HEK293 (cell line): ENCODE measurements around the gene ZNF428.

Source experiments
- BCL11A ChIP-seq: fragments of 450-650 bp; formaldehyde crosslinking; IDR thresholded peaks from 2 replicates; pipeline ENCODE4 v1.5.1; 2016; ENCODE audit warnings: low read depth, missing biosample characterization, missing genetic modification characterization
- CTCF ChIP-seq: fragments of 450-650 bp; formaldehyde crosslinking; IDR thresholded peaks from 2 replicates; pipeline ENCODE4 v1.5.1; 2016; ENCODE audit warnings: missing biosample characterization, missing genetic modification characterization
- PATZ1 ChIP-seq: fragments of 450-650 bp; formaldehyde crosslinking; IDR thresholded peaks from 2 replicates; pipeline ENCODE4 v1.5.1; 2016; ENCODE audit warnings: missing biosample characterization, missing genetic modification characterization
- SETDB1 ChIP-seq: IDR thresholded peaks from one replicate; pipeline ENCODE4 v1.6.1; 2017; ENCODE audit warnings: mild to moderate bottlenecking, low read length, moderate library complexity, mixed read lengths; ENCODE audit not compliant: insufficient read length
- WT1 ChIP-seq: fragments of 450-650 bp; formaldehyde crosslinking; IDR thresholded peaks from 2 replicates; pipeline ENCODE4 v1.5.1; 2016; ENCODE audit warnings: missing biosample characterization, missing genetic modification characterization
- ZBTB1 ChIP-seq: fragments of 450-650 bp; formaldehyde crosslinking; IDR thresholded peaks from 2 replicates; pipeline ENCODE4 v1.5.1; 2016; ENCODE audit warnings: missing biosample characterization, missing genetic modification characterization
- ZBTB11 ChIP-seq: fragments of 450-650 bp; formaldehyde crosslinking; conservative IDR thresholded peaks from 2 replicates; pipeline ENCODE4 v1.5.1; 2016; ENCODE audit warnings: low read depth, missing biosample characterization, missing genetic modification characterization
- ZEB2 ChIP-seq: fragments of 450-650 bp; formaldehyde crosslinking; IDR thresholded peaks from 2 replicates; pipeline ENCODE4 v1.5.1; 2016; ENCODE audit warnings: missing biosample characterization, missing genetic modification characterization
- ZNF138 ChIP-seq: fragments of 450-650 bp; formaldehyde crosslinking; IDR thresholded peaks from 2 replicates; pipeline ENCODE4 v1.5.1; 2016; ENCODE audit warnings: missing biosample characterization, missing genetic modification characterization, borderline replicate concordance
- ZNF202 ChIP-seq: fragments of 450-650 bp; formaldehyde crosslinking; IDR thresholded peaks from 2 replicates; pipeline ENCODE4 v1.5.1; 2016; ENCODE audit warnings: missing biosample characterization, missing genetic modification characterization, borderline replicate concordance
- ZNF223 ChIP-seq: fragments of 450-650 bp; formaldehyde crosslinking; IDR thresholded peaks from 2 replicates; pipeline ENCODE4 v1.5.1; 2016; ENCODE audit warnings: missing biosample characterization, missing genetic modification characterization
- ZNF248 ChIP-seq: fragments of 450-650 bp; formaldehyde crosslinking; IDR thresholded peaks from 2 replicates; pipeline ENCODE4 v1.5.1; 2017; ENCODE audit warnings: missing biosample characterization, missing genetic modification characterization
- ZNF354C ChIP-seq: fragments of 450-650 bp; formaldehyde crosslinking; IDR thresholded peaks from 2 replicates; pipeline ENCODE4 v1.5.1; 2016; ENCODE audit warnings: missing biosample characterization, missing genetic modification characterization, low read depth, borderline replicate concordance
- ZNF449 ChIP-seq: fragments of 450-650 bp; formaldehyde crosslinking; IDR thresholded peaks from 2 replicates; pipeline ENCODE4 v1.5.1; 2017; ENCODE audit warnings: missing biosample characterization, mild to moderate bottlenecking, missing genetic modification characterization, moderate library complexity
- ZNF501 ChIP-seq: fragments of 450-650 bp; formaldehyde crosslinking; IDR thresholded peaks from 2 replicates; pipeline ENCODE4 v1.5.1; 2016; ENCODE audit warnings: missing biosample characterization, missing genetic modification characterization
- ZNF513 ChIP-seq: fragments of 450-650 bp; IDR thresholded peaks from 2 replicates; pipeline ENCODE4 v1.5.1; 2018; ENCODE audit warnings: missing biosample characterization, missing genetic modification characterization
- ZNF514 ChIP-seq: fragments of 450-650 bp; formaldehyde crosslinking; IDR thresholded peaks from 2 replicates; pipeline ENCODE4 v1.5.1; 2016; ENCODE audit warnings: missing biosample characterization, missing genetic modification characterization
- ZNF529 ChIP-seq: fragments of 450-650 bp; formaldehyde crosslinking; IDR thresholded peaks from 2 replicates; pipeline ENCODE4 v1.5.1; 2017; ENCODE audit warnings: missing genetic modification characterization, missing biosample characterization; ENCODE audit not compliant: insufficient replicate concordance
- ZNF530 ChIP-seq: fragments of 450-650 bp; formaldehyde crosslinking; IDR thresholded peaks from 2 replicates; pipeline ENCODE4 v1.5.1; 2016; ENCODE audit warnings: low read depth, missing biosample characterization, missing genetic modification characterization
- ZNF585B ChIP-seq: fragments of 450-650 bp; formaldehyde crosslinking; IDR thresholded peaks from 2 replicates; pipeline ENCODE4 v1.5.1; 2016; ENCODE audit warnings: missing biosample characterization, missing genetic modification characterization
- ZNF747 ChIP-seq: fragments of 450-650 bp; formaldehyde crosslinking; IDR thresholded peaks from 2 replicates; pipeline ENCODE4 v1.5.1; 2016; ENCODE audit warnings: missing biosample characterization, missing genetic modification characterization
- ZNF768 ChIP-seq: fragments of 450-650 bp; formaldehyde crosslinking; IDR thresholded peaks from 2 replicates; pipeline ENCODE4 v1.5.1; 2018; ENCODE audit warnings: missing biosample characterization, mild to moderate bottlenecking, missing genetic modification characterization
- ZNF791 ChIP-seq: fragments of 450-650 bp; formaldehyde crosslinking; IDR thresholded peaks from 2 replicates; pipeline ENCODE4 v1.5.1; 2016; ENCODE audit warnings: missing biosample characterization, missing genetic modification characterization
- TF ChIP-seq, protein P1 (sequence below): fragments of 450-650 bp; formaldehyde crosslinking; IDR thresholded peaks from 2 replicates; pipeline ENCODE4 v1.5.1; 2016; ENCODE audit warnings: missing biosample characterization, missing genetic modification characterization
- TF ChIP-seq, protein P2 (sequence below): fragments of 450-650 bp; formaldehyde crosslinking; IDR thresholded peaks from 2 replicates; pipeline ENCODE4 v1.5.1; 2016; ENCODE audit warnings: missing biosample characterization, missing genetic modification characterization

Gene ZNF428

GRCh38 chr19:43639519-43640423 is 20.3 kb upstream of the ZNF428 start, which contains the start of gene CADM4 (continued):
- TF ChIP-seq, protein P1, sequence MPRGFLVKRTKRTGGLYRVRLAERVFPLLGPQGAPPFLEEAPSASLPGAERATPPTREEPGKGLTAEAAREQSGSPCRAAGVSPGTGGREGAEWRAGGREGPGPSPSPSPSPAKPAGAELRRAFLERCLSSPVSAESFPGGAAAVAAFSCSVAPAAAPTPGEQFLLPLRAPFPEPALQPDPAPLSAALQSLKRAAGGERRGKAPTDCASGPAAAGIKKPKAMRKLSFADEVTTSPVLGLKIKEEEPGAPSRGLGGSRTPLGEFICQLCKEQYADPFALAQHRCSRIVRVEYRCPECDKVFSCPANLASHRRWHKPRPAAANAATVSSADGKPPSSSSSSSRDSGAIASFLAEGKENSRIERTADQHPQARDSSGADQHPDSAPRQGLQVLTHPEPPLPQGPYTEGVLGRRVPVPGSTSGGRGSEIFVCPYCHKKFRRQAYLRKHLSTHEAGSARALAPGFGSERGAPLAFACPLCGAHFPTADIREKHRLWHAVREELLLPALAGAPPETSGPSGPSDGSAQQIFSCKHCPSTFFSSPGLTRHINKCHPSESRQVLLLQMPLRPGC (tag by site-specific recombination) = peak; percentile 89
- TF ChIP-seq ZNF449 (tag by site-specific recombination) = peak; percentile 60; the same call in 1 of the 2 replicates
- peak; percentile 97 for TF ChIP-seq ZBTB1 (tag by site-specific recombination)
- TF ChIP-seq ZNF248 (tag by site-specific recombination) = no peak
- 0 out of 2 replicates have a peak, but pooled peaks have one; percentile 47 for TF ChIP-seq BCL11A (tag by site-specific recombination)
- no peak; the same call in 1 of the 2 replicates for TF ChIP-seq ZNF768
- TF ChIP-seq ZEB2 (tag by site-specific recombination) = peak; percentile 93
- TF ChIP-seq ZNF501 (tag by site-specific recombination) = peak; percentile 93
- TF ChIP-seq ZNF514 (tag by site-specific recombination) = no peak
- no peak for TF ChIP-seq ZNF138 (tag by site-specific recombination)
- peak; percentile 61 for TF ChIP-seq CTCF (tag by site-specific recombination)
- TF ChIP-seq ZNF530 (tag by site-specific recombination) = no peak
- peak; percentile 27; the same call in 1 of the 2 replicates for TF ChIP-seq ZNF791
- TF ChIP-seq ZNF585B = peak; percentile 34
- TF ChIP-seq ZNF747 = peak; percentile 89; the same call in 1 of the 2 replicates
- no peak for TF ChIP-seq SETDB1
- no peak for TF ChIP-seq ZNF513 (tag by site-specific recombination)
- peak; percentile 82 for TF ChIP-seq WT1 (tag by site-specific recombination)
- TF ChIP-seq, protein P2, sequence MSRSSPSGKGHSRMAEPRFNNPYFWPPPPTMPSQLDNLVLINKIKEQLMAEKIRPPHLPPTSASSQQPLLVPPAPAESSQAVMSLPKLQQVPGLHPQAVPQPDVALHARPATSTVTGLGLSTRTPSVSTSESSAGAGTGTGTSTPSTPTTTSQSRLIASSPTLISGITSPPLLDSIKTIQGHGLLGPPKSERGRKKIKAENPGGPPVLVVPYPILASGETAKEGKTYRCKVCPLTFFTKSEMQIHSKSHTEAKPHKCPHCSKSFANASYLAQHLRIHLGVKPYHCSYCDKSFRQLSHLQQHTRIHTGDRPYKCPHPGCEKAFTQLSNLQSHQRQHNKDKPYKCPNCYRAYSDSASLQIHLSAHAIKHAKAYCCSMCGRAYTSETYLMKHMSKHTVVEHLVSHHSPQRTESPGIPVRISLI (tag by site-specific recombination) = no peak
- TF ChIP-seq PATZ1 = peak; percentile 99
- no peak for TF ChIP-seq ZNF529 (tag by site-specific recombination)
- no peak for TF ChIP-seq ZNF202
- no peak; the same call in 1 of the 2 replicates for TF ChIP-seq ZBTB11 (tag by site-specific recombination)
- TF ChIP-seq ZNF354C (tag by site-specific recombination) = no peak
- peak; percentile 47; the same call in 1 of the 2 replicates for TF ChIP-seq ZNF223
